ENCODE data around the gene NPBWR2.

DNA sequence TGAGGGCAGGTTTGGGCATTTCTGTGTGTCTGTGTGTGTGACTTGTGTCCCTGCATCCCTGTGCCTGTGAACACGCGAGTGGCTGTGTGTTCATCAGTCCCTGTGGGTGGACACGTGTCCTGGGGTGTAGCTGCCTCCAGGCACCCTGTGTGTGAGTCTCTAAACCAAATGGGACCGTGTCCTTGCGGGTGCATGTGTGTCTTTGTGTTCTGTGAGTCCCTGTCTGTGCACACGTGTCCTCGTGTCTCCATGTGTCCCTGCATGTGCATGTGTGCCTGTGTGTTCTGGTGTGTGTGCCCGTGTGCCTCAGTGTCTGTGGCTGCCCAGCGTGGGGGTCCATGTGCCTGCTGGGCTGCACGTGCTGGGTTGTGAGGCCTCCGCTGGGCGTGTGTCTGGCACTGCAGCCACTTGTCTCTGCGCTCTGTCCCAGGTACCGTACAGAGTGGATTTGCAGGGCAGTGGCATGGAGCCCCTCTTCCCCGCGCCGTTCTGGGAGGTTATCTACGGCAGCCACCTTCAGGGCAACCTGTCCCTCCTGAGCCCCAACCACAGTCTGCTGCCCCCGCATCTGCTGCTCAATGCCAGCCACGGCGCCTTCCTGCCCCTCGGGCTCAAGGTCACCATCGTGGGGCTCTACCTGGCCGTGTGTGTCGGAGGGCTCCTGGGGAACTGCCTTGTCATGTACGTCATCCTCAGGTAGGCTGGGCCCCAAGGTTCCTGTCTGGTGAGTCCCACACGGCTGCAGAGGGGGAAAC lies 14.9 kb downstream of the NPBWR2 start:
- no peak for TF ChIP-seq ZNF514 (tag by site-specific recombination; IDR thresholded peaks at IDR 0.05)
- TF ChIP-seq ZNF274 (IDR thresholded peaks at IDR 0.05; ENCODE audit: low read length) = no peak
- no peak for TF ChIP-seq ZNF274 (tag by site-specific recombination; IDR thresholded peaks at IDR 0.05; ENCODE audit: borderline replicate concordance)
- TF ChIP-seq YY1 (tag by site-specific recombination; IDR thresholded peaks at IDR 0.05) = no peak
